Breast epithelium (tissue), 3 donors: ENCODE results near the gene PTPRM.

Experiments
- POLR2A ChIP-seq: fragments of 450-650 bp; IDR thresholded peaks from one replicate; pipeline ENCODE4 v1.6.1; 2016; ENCODE audit warnings: antibody characterized with exemption, mild to moderate bottlenecking, moderate library complexity
- POLR2AphosphoS5 ChIP-seq, 3 donors: sonication (generic); formaldehyde crosslinking; IDR thresholded peaks; one replicate each; pipeline ENCODE4 v1.6.1; 2017; ENCODE audit warnings: antibody characterized with exemption in 3 of 3
- TF ChIP-seq, protein P1 (sequence below), 3 donors: fragments of 450-650 bp; IDR thresholded peaks; one replicate each; pipeline ENCODE4 v1.5.1; 2016 to 2017; ENCODE audit warnings: antibody characterized with exemption in 3 of 3, mild to moderate bottlenecking in 3 of 3, moderate library complexity in 3 of 3

DNA sequence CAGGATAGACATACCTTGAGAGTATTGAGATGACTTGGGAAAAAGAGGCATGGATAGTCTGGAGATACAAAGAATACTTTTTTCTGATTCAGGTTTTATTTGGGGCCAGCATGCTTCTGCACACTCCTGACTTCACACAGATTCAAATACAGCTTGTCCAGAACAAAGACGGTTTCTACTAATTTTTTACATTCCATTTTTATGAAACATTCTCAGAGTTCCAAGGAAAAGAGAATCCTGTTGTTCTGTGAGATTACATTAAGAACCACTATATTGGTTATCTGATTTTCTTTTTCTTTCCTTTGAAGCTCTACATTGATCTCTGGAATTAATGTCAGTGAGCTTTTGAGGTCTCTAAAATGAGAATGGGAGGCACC lies 41.0 kb downstream of the PTPRM start:
- TF ChIP-seq, protein P1, sequence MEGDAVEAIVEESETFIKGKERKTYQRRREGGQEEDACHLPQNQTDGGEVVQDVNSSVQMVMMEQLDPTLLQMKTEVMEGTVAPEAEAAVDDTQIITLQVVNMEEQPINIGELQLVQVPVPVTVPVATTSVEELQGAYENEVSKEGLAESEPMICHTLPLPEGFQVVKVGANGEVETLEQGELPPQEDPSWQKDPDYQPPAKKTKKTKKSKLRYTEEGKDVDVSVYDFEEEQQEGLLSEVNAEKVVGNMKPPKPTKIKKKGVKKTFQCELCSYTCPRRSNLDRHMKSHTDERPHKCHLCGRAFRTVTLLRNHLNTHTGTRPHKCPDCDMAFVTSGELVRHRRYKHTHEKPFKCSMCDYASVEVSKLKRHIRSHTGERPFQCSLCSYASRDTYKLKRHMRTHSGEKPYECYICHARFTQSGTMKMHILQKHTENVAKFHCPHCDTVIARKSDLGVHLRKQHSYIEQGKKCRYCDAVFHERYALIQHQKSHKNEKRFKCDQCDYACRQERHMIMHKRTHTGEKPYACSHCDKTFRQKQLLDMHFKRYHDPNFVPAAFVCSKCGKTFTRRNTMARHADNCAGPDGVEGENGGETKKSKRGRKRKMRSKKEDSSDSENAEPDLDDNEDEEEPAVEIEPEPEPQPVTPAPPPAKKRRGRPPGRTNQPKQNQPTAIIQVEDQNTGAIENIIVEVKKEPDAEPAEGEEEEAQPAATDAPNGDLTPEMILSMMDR (IDR thresholded peaks at IDR 0.05), result no peak
- TF ChIP-seq POLR2AphosphoS5 (IDR thresholded peaks at IDR 0.05) (no peak), POLR2A (no peak)
